ENCODE measurements around the gene EML6. TPM values are rescaled to one million over a fixed set of nuclear protein-coding genes. Genes with fewer than 3 reads are reported as not detected.
A peak's percentile ranks its signal among the peaks of the same experiment; 100 is the strongest.
"Not testable (repeated sequence)": the region's sequence is repeated elsewhere in the genome, so short reads cannot be mapped to it uniquely, and the experiment has no call there.

Gene EML6
- polyA plus RNA-seq, 1 donor: 6.0 TPM

GRCh38 chr2:54685263-54685775 is 38.1 kb upstream of the EML6 start:
- peaks cover 8% of the 10 kb centered on the region for H3K4me1 ChIP-seq (ENCODE audit: control insufficient read depth, insufficient read depth, low read length)
- H3K4me3 ChIP-seq (ENCODE audit: low read length): no peak overlapping the region
- DNase-seq: no peak
- no peaks in the 10 kb centered on the region for H3K36me3 ChIP-seq (ENCODE audit: control insufficient read depth, insufficient read depth, low read length)
- WGBS (ENCODE audit: insufficient coverage, low lambda C conversion rate): 86% methylated on average over 4 of the region's 4 CpGs
- H3K9me3 ChIP-seq (ENCODE audit: control insufficient read depth, low read depth, low read length): no peaks in the 10 kb centered on the region
- H3K27me3 ChIP-seq (ENCODE audit: control insufficient read depth, insufficient read depth, low read length): no peaks in the 10 kb centered on the region
- no peak overlapping the region for H3K27ac ChIP-seq (ENCODE audit: low read length)

DNA sequence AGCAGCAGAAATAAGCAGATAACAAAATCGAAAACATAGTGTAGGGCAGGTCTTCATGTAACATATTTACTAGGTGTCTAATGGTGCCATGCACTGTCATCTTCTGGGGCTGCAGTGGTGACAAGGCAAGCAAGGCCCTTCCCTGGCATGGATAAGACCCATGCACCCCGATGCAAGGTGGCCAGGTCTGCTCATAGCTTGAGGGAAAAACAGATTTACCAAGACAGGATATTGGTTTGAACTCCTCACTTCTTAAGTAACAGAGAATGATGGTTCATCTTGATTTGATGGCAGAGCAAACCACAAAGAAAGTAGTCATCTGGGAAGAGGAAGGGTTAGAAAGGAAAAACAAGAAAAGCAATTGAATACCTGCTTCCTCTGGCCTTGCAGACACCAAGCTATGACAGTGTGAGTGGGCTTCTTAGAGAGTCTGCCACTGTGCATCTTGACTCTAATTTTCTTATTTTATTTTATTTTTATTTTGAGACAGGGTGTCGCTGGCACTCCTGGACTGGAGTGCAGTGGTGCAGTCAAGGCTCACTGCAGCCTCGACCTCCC is 35.8 kb upstream of the EML6 start:
- DNase-seq: no peak
- H3K27ac ChIP-seq (ENCODE audit: low read length): no peak overlapping the region
- H3K9me3 ChIP-seq (ENCODE audit: control insufficient read depth, low read depth, low read length): no peaks in the 10 kb centered on the region
- peaks cover 6% of the 10 kb centered on the region for H3K4me1 ChIP-seq (ENCODE audit: control insufficient read depth, insufficient read depth, low read length)
- H3K4me3 ChIP-seq (ENCODE audit: low read length): no peak overlapping the region
- no CpG with 5 or more reads among the region's 4 CpGs for WGBS (ENCODE audit: insufficient coverage, low lambda C conversion rate)
- no peaks in the 10 kb centered on the region for H3K27me3 ChIP-seq (ENCODE audit: control insufficient read depth, insufficient read depth, low read length)
- H3K36me3 ChIP-seq (ENCODE audit: control insufficient read depth, insufficient read depth, low read length): no peaks in the 10 kb centered on the region

GRCh38 chr2:54691445-54692135 is 31.9 kb upstream of the EML6 start:
- peak; percentile 58 to 80 for DNase-seq

GRCh38 chr2:54692556-54692955 is 30.9 kb upstream of the EML6 start:
- Histone ChIP-seq H3K27ac (ENCODE audit: low read length) (no peak overlapping the region), H3K9me3 (ENCODE audit: control insufficient read depth, low read depth, low read length) (no peaks in the 10 kb centered on the region), H3K27me3 (ENCODE audit: control insufficient read depth, insufficient read depth, low read length) (no peaks in the 10 kb centered on the region), H3K36me3 (ENCODE audit: control insufficient read depth, insufficient read depth, low read length) (no peaks in the 10 kb centered on the region), H3K4me3 (ENCODE audit: low read length) (no peak overlapping the region), H3K4me1 (ENCODE audit: control insufficient read depth, insufficient read depth, low read length) (peaks cover 6% of the 10 kb centered on the region)
- no peak for DNase-seq

More at GRCh38 chr2:54691445-54692135, 31.9 kb upstream of the EML6 start:
- H3K36me3 ChIP-seq (ENCODE audit: control insufficient read depth, insufficient read depth, low read length): no peaks in the 10 kb centered on the region
- H3K4me1 ChIP-seq (ENCODE audit: control insufficient read depth, insufficient read depth, low read length): peaks cover 6% of the 10 kb centered on the region
- peak overlapping the region; percentile 41 for H3K27ac ChIP-seq (ENCODE audit: low read length)
- H3K4me3 ChIP-seq (ENCODE audit: low read length): no peak overlapping the region
- WGBS (ENCODE audit: insufficient coverage, low lambda C conversion rate): 17% methylated on average over 1 of the region's 8 CpGs
- no peaks in the 10 kb centered on the region for H3K27me3 ChIP-seq (ENCODE audit: control insufficient read depth, insufficient read depth, low read length)
- no peaks in the 10 kb centered on the region for H3K9me3 ChIP-seq (ENCODE audit: control insufficient read depth, low read depth, low read length)

DNA sequence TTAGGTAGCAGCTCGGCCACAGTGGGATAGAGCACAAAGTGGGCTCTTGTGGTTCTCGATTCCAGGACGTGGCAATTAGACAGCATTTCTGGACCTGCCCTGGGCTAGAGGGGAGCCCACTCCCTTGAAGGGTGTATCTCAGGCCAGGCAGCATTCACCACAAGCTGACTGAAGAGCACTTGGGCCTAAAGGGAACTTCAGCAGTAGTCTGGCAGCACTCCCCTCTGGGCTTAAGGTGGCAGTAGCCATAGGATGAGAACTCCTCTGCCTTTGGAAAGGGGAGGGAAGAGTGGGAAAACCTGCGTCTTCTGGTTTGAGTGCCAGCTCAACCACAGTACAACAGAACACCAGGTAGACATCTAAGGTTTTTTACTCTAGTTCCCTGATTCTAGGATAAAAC is 28.1 kb upstream of the EML6 start:
- no peak for DNase-seq
- Histone ChIP-seq H3K27ac (ENCODE audit: low read length) (no peak overlapping the region), H3K4me3 (ENCODE audit: low read length) (no peak overlapping the region), H3K9me3 (ENCODE audit: control insufficient read depth, low read depth, low read length) (peaks cover 3% of the 10 kb centered on the region), H3K4me1 (ENCODE audit: control insufficient read depth, insufficient read depth, low read length) (peaks cover 6% of the 10 kb centered on the region), H3K36me3 (ENCODE audit: control insufficient read depth, insufficient read depth, low read length) (no peaks in the 10 kb centered on the region), H3K27me3 (ENCODE audit: control insufficient read depth, insufficient read depth, low read length) (no peaks in the 10 kb centered on the region)
- no CpG with 5 or more reads among the region's 4 CpGs for WGBS (ENCODE audit: insufficient coverage, low lambda C conversion rate)

DNA sequence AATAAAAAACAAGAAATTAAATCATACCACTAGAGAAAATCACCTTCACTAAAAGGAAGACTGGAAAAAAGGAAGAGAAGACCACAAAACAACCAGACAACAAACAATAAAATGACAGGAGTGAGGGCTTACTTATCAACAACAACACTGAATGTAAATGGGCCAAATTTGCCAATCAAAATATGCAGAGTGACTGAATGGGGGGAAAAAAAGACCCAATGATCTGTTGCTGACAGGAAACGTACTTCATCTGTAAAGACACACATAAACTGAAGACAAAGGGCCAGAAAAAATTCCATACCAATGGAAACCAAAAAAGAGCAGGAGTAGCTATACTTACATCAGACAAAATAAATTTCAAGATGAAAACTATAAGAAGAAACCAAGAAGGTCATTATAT is 25.5 kb upstream of the EML6 start:
- Histone ChIP-seq H3K27me3 (ENCODE audit: control insufficient read depth, insufficient read depth, low read length) (no peaks in the 10 kb centered on the region), H3K9me3 (ENCODE audit: control insufficient read depth, low read depth, low read length) (peaks cover 3% of the 10 kb centered on the region)
- no CpG with 5 or more reads among the region's 1 CpG for WGBS (ENCODE audit: insufficient coverage, low lambda C conversion rate)

DNA sequence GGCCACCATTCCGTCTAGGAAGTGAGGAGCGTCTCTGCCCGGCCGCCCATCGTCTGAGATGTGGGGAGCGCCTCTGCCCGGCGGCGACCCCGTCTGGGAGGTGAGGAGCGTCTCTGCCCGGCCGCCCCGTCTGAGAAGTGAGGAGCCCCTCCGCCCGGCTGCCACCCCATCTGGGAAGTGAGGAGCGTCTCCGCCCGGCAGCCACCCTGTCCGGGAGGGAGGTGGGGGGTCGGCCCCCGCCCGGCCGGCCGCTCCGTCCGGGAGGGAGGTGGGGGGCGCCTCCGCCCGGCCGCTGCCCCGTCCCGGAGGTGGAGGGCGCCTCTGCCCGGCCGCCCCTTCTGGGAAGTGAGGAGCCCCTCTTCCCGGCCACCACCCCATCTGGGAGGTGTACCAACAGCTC is 24.5 kb upstream of the EML6 start:
- not testable (repeated sequence) for H3K36me3 ChIP-seq (ENCODE audit: control insufficient read depth, insufficient read depth, low read length); DNase-seq; H3K4me1 ChIP-seq (ENCODE audit: control insufficient read depth, insufficient read depth, low read length); H3K27me3 ChIP-seq (ENCODE audit: control insufficient read depth, insufficient read depth, low read length); H3K4me3 ChIP-seq (ENCODE audit: low read length); H3K9me3 ChIP-seq (ENCODE audit: control insufficient read depth, low read depth, low read length); H3K27ac ChIP-seq (ENCODE audit: low read length)
- no CpG with 5 or more reads among the region's 37 CpGs for WGBS (ENCODE audit: insufficient coverage, low lambda C conversion rate)

More for the DNA sequence above, 25.5 kb upstream of the EML6 start:
- no peak for DNase-seq
- no peaks in the 10 kb centered on the region for H3K36me3 ChIP-seq (ENCODE audit: control insufficient read depth, insufficient read depth, low read length)
- H3K27ac ChIP-seq (ENCODE audit: low read length): no peak overlapping the region
- H3K4me3 ChIP-seq (ENCODE audit: low read length): no peak overlapping the region
- H3K4me1 ChIP-seq (ENCODE audit: control insufficient read depth, insufficient read depth, low read length): peaks cover 3% of the 10 kb centered on the region

- Histone ChIP-seq H3K9me3 (ENCODE audit: control insufficient read depth, low read depth, low read length) (peaks cover 3% of the 10 kb centered on the region), H3K4me3 (ENCODE audit: low read length) (no peak overlapping the region), H3K4me1 (ENCODE audit: control insufficient read depth, insufficient read depth, low read length) (no peaks in the 10 kb centered on the region), H3K27ac (ENCODE audit: low read length) (no peak overlapping the region), H3K36me3 (ENCODE audit: control insufficient read depth, insufficient read depth, low read length) (no peaks in the 10 kb centered on the region), H3K27me3 (ENCODE audit: control insufficient read depth, insufficient read depth, low read length) (no peaks in the 10 kb centered on the region)
- DNase-seq: no peak
- WGBS (ENCODE audit: insufficient coverage, low lambda C conversion rate): no CpG with 5 or more reads among the region's 2 CpGs
Observed at GRCh38 chr2:54699665-54700064, 23.8 kb upstream of the EML6 start.

DNA sequence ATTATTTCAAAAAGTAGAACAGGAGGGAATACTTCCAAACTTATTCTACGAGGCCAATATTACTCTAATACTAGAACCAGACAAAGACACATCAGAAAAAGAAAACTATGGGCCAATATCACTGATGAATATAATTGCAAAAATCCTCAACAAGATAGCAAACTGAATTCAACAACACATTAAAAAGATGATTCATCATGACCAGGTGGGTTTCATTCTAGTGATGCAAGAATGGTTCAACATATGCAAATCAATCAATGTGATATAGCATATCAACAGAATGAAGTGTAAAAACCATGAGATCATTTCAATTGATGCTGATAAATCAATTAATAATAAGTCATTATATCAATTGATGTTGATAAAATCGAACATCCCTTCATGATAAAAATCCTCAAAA is 22.4 kb upstream of the EML6 start:
- Histone ChIP-seq H3K4me3 (ENCODE audit: low read length) (no peak overlapping the region), H3K27ac (ENCODE audit: low read length) (no peak overlapping the region), H3K4me1 (ENCODE audit: control insufficient read depth, insufficient read depth, low read length) (no peaks in the 10 kb centered on the region), H3K36me3 (ENCODE audit: control insufficient read depth, insufficient read depth, low read length) (no peaks in the 10 kb centered on the region), H3K27me3 (ENCODE audit: control insufficient read depth, insufficient read depth, low read length) (no peaks in the 10 kb centered on the region), H3K9me3 (ENCODE audit: control insufficient read depth, low read depth, low read length) (peaks cover 3% of the 10 kb centered on the region)
- WGBS (ENCODE audit: insufficient coverage, low lambda C conversion rate): 94% methylated on average over 2 of the region's 2 CpGs
- no peak for DNase-seq

- H3K4me1 ChIP-seq (ENCODE audit: control insufficient read depth, insufficient read depth, low read length): no peaks in the 10 kb centered on the region
- no peaks in the 10 kb centered on the region for H3K27me3 ChIP-seq (ENCODE audit: control insufficient read depth, insufficient read depth, low read length)
- WGBS (ENCODE audit: insufficient coverage, low lambda C conversion rate): no CpG with 5 or more reads among the region's 1 CpG
- DNase-seq: no peak
- no peak overlapping the region for H3K4me3 ChIP-seq (ENCODE audit: low read length)
- no peaks in the 10 kb centered on the region for H3K36me3 ChIP-seq (ENCODE audit: control insufficient read depth, insufficient read depth, low read length)
- no peak overlapping the region for H3K27ac ChIP-seq (ENCODE audit: low read length)
- no peaks in the 10 kb centered on the region for H3K9me3 ChIP-seq (ENCODE audit: control insufficient read depth, low read depth, low read length)
Observed at GRCh38 chr2:54704238-54704637, 19.2 kb upstream of the EML6 start.

All from large intestine (tissue), 3 donors.